Suprapubic skin (tissue), 4 donors: ENCODE results near the gene NMUR2. TPM values are rescaled to one million over a fixed set of nuclear protein-coding genes. Genes with fewer than 3 reads are reported as not detected.

ENCODE experiments used
- DNase-seq, 2 donors: peaks; one replicate each; pipeline ENCODE4 v3.0.0-alpha.2; 2019; ENCODE audit warnings: low spot score in 2 of 2
- H3K27ac ChIP-seq: fragments of 200-600 bp; sonication (generic); one replicate; pipeline ENCODE4 v1.5.1; 2019
- H3K27me3 ChIP-seq: fragments of 200-600 bp; sonication (generic); one replicate; pipeline ENCODE4 v1.5.1; 2019
- H3K36me3 ChIP-seq: fragments of 200-600 bp; sonication (generic); one replicate; pipeline ENCODE4 v1.5.1; 2019
- H3K4me1 ChIP-seq: fragments of 200-600 bp; sonication (generic); one replicate; pipeline ENCODE4 v1.5.1; 2019
- H3K4me3 ChIP-seq: fragments of 200-600 bp; sonication (generic); one replicate; pipeline ENCODE4 v1.5.1; 2019; ENCODE audit warnings: mild to moderate bottlenecking
- H3K9me3 ChIP-seq: fragments of 200-600 bp; sonication (generic); one replicate; pipeline ENCODE4 v1.5.1; 2019
- EP300 ChIP-seq: sonication (generic); formaldehyde crosslinking; IDR thresholded peaks from one replicate; pipeline ENCODE4 v1.6.1; 2017; ENCODE audit warnings: antibody characterized with exemption
- POLR2A ChIP-seq, 2 donors: fragments of 450-650 bp; IDR thresholded peaks; one replicate each; pipeline ENCODE4 v1.6.1; 2017; ENCODE audit warnings: antibody characterized with exemption in 2 of 2, mild to moderate bottlenecking in 2 of 2, moderate library complexity in 2 of 2
- POLR2AphosphoS5 ChIP-seq, 3 donors: sonication (generic); formaldehyde crosslinking; IDR thresholded peaks; one replicate each; pipeline ENCODE4 v1.6.1; 2017; ENCODE audit warnings: antibody characterized with exemption in 3 of 3
- WGBS: methylation state at CpG from one replicate; pipeline ENCODE4 v1.1.5; 2018; 5-methylcytosine and 5-hydroxymethylcytosine counted together
- total RNA-seq, 4 donors: library from RNA; depleted of rRNA; stranded (reverse); fragments of >200 nt; gene quantifications; one replicate each; pipeline ENCODE4 v1.1.0, GENCODE V29; 2016
- TF ChIP-seq, protein P1 (sequence below), 2 donors: fragments of 200-600 bp in 1 of 2; fragments of 450-650 bp in 1 of 2; sonication (generic) in 1 of 2; IDR thresholded peaks; one replicate each; pipeline ENCODE4 v1.5.1; 2016 to 2019; ENCODE audit warnings: antibody characterized with exemption in 2 of 2, mild to moderate bottlenecking in 1 of 2, moderate library complexity in 1 of 2

Gene NMUR2
- total RNA-seq: not detected

- no peak for DNase-seq
- Histone ChIP-seq H3K4me3 (no peak within 1 kb of the TSS), H3K27me3 (no peaks in the 10 kb centered on the region), H3K4me1 (no peaks in the 10 kb centered on the region), H3K36me3 (no peaks in the 10 kb centered on the region), H3K9me3 (no peaks in the 10 kb centered on the region), H3K27ac (no peak within 1 kb of the TSS)
- TF ChIP-seq, protein P1, sequence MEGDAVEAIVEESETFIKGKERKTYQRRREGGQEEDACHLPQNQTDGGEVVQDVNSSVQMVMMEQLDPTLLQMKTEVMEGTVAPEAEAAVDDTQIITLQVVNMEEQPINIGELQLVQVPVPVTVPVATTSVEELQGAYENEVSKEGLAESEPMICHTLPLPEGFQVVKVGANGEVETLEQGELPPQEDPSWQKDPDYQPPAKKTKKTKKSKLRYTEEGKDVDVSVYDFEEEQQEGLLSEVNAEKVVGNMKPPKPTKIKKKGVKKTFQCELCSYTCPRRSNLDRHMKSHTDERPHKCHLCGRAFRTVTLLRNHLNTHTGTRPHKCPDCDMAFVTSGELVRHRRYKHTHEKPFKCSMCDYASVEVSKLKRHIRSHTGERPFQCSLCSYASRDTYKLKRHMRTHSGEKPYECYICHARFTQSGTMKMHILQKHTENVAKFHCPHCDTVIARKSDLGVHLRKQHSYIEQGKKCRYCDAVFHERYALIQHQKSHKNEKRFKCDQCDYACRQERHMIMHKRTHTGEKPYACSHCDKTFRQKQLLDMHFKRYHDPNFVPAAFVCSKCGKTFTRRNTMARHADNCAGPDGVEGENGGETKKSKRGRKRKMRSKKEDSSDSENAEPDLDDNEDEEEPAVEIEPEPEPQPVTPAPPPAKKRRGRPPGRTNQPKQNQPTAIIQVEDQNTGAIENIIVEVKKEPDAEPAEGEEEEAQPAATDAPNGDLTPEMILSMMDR (IDR thresholded peaks at IDR 0.05): no peak
- no peak for TF ChIP-seq POLR2A (IDR thresholded peaks at IDR 0.05)
- no peak for TF ChIP-seq POLR2AphosphoS5 (IDR thresholded peaks at IDR 0.05)
- TF ChIP-seq EP300: no peak
- WGBS: 8% methylated on average over 7 of the region's 7 CpGs
Measured at GRCh38 chr5:152405145-152405544, at the start of gene NMUR2. Gene NMUR2, minus strand, starts transcription at chr5:152405279. Its CDS starts 166 bp downstream, at chr5:152405113.

GRCh38 chr5:152443935-152444334 is 38.9 kb upstream of the NMUR2 start:
- no peak overlapping the region for H3K27ac ChIP-seq
- H3K4me3 ChIP-seq: no peak overlapping the region
- 75% methylated on average over 2 of the region's 2 CpGs for WGBS
- no peaks in the 10 kb centered on the region for H3K4me1 ChIP-seq
- no peaks in the 10 kb centered on the region for H3K36me3 ChIP-seq
- no peak for TF ChIP-seq POLR2A (IDR thresholded peaks at IDR 0.05)
- no peak for TF ChIP-seq EP300
- no peak for TF ChIP-seq POLR2AphosphoS5 (IDR thresholded peaks at IDR 0.05)
- TF ChIP-seq, protein P1 (IDR thresholded peaks at IDR 0.05): no peak
- H3K9me3 ChIP-seq: no peaks in the 10 kb centered on the region
- no peak for DNase-seq
- H3K27me3 ChIP-seq: no peaks in the 10 kb centered on the region

DNA sequence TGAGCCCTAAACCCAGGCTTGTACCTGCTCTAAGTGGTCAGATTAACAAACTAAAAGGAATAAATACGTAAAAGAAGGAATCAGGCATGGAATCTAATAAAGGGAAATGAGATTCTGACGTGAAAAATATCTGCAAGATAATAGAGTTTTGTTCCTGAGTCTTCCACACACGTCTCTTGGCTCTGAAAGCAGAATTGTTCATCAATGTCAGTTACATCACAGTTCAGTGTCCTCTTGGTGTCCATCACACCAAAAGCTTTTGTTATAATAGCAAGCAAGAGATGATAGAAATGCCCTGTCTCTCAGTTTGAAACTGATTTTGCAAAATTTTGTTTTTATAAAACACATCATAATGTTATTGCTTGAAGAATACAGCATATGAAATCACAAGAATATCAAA is 34.7 kb upstream of the NMUR2 start:
- no peaks in the 10 kb centered on the region for H3K4me1 ChIP-seq
- TF ChIP-seq, protein P1 (IDR thresholded peaks at IDR 0.05): no peak
- no peak for TF ChIP-seq POLR2AphosphoS5 (IDR thresholded peaks at IDR 0.05)
- no peak for TF ChIP-seq EP300
- TF ChIP-seq POLR2A (IDR thresholded peaks at IDR 0.05): no peak
- no peak for DNase-seq
- no peak overlapping the region for H3K4me3 ChIP-seq
- no peak overlapping the region for H3K27ac ChIP-seq
- H3K9me3 ChIP-seq: no peaks in the 10 kb centered on the region
- H3K27me3 ChIP-seq: no peaks in the 10 kb centered on the region
- H3K36me3 ChIP-seq: no peaks in the 10 kb centered on the region
- 55% methylated on average over 3 of the region's 3 CpGs for WGBS

DNA sequence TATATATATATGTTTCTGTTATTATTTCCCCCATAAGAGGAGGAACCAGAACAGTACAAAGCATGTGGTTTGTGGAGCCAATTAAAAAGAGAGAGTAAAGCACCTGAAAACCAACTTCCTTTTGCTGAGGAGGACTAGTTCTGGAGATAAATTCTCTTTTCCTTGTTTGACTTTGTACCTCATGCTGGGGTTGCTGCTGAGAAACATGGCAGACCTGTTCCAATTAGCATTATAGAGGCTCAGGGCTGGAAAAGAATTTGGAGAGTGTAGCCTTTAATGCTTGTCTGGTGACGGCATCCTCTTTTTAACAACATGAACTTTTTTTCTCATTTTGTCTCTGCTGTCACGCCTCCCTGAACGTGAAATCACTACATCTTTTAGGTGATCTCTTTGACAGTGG is 32.8 kb upstream of the NMUR2 start:
- Histone ChIP-seq H3K27me3 (no peaks in the 10 kb centered on the region), H3K9me3 (no peaks in the 10 kb centered on the region), H3K27ac (no peak overlapping the region), H3K4me3 (no peak overlapping the region), H3K4me1 (no peaks in the 10 kb centered on the region), H3K36me3 (no peaks in the 10 kb centered on the region)
- WGBS: 63% methylated on average over 3 of the region's 3 CpGs
- no peak for TF ChIP-seq POLR2AphosphoS5 (IDR thresholded peaks at IDR 0.05)
- TF ChIP-seq, protein P1 (IDR thresholded peaks at IDR 0.05): no peak
- no peak for TF ChIP-seq EP300
- no peak for TF ChIP-seq POLR2A (IDR thresholded peaks at IDR 0.05)
- no peak for DNase-seq

DNA sequence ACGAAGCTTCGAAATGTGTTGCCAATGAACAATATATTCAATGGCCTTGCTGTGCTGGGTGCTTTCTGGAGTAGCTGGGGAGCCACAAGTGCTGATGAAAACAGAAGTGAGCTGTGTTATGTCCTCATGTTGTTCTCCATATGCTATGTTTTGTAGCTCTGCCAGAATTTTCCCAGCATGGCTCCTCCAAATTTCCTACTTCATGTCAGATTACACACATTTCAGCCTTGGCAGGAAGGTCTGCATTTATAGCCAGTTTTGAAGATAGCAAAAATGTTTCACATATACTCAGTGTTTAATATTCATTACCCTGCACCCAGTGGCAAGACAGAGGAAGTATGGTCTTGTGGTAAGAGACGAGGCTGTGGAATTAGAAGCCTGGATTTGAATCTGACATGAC is 22.6 kb upstream of the NMUR2 start:
- Histone ChIP-seq H3K36me3 (no peaks in the 10 kb centered on the region), H3K4me3 (no peak overlapping the region), H3K27me3 (no peaks in the 10 kb centered on the region), H3K27ac (no peak overlapping the region), H3K4me1 (no peaks in the 10 kb centered on the region), H3K9me3 (no peaks in the 10 kb centered on the region)
- TF ChIP-seq, protein P1 (IDR thresholded peaks at IDR 0.05): no peak
- no peak for DNase-seq
- 48% methylated on average over 3 of the region's 3 CpGs for WGBS
